HepG2 (cell line): ENCODE measurements around the gene RAD54L2. TPM values are rescaled to one million over a fixed set of nuclear protein-coding genes. Genes with fewer than 3 reads are reported as not detected.

ENCODE experiments used
- ATM ChIP-seq: fragments of 450-650 bp; IDR thresholded peaks from 2 replicates; pipeline ENCODE4 v1.7.1; 2017; ENCODE audit warnings: mild to moderate bottlenecking, borderline replicate concordance
- CC2D1A ChIP-seq: sonication (generic); formaldehyde crosslinking; IDR thresholded peaks from 2 replicates; pipeline ENCODE4 v1.8.1; 2023; ENCODE audit warnings: mild to moderate bottlenecking, missing genetic modification reagents
- CENPT ChIP-seq: sonication (generic); formaldehyde crosslinking; IDR thresholded peaks from 2 replicates; pipeline ENCODE4 v1.8.0; 2022; ENCODE audit warnings: low read depth, mild to moderate bottlenecking, moderate library complexity, missing genetic modification reagents
- FOXK2 ChIP-seq: fragments of 450-650 bp; IDR thresholded peaks from 2 replicates; pipeline ENCODE4 v1.6.1; 2016
- HES4 ChIP-seq: sonication (generic); formaldehyde crosslinking; IDR thresholded peaks from 2 replicates; pipeline ENCODE4 v1.9.0; 2021; ENCODE audit warnings: mild to moderate bottlenecking, missing genetic modification reagents, borderline replicate concordance
- KLF11 ChIP-seq: IDR thresholded peaks from 2 replicates; pipeline ENCODE4 v1.6.1; 2016; ENCODE audit warnings: missing compliant biosample characterization
- KLF16 ChIP-seq, 2 experiments: sonication (generic) in 1 of 2; formaldehyde crosslinking in 1 of 2; IDR thresholded peaks; 2 replicates each; pipeline versions ENCODE4 v1.6.1 to v1.8.0; 2016 to 2023; ENCODE audit warnings: missing genetic modification reagents in 2 of 2, missing compliant biosample characterization in 1 of 2
- MIER2 ChIP-seq: IDR thresholded peaks from 2 replicates; pipeline ENCODE4 v1.6.1; 2016; ENCODE audit warnings: missing biosample characterization, missing genetic modification reagents
- PHF21A ChIP-seq: sonication (generic); formaldehyde crosslinking; IDR thresholded peaks from 2 replicates; pipeline ENCODE4 v1.5.0; 2020; ENCODE audit warnings: mild to moderate bottlenecking, missing genetic modification reagents
- PITX1 ChIP-seq: sonication (generic); formaldehyde crosslinking; IDR thresholded peaks from 2 replicates; pipeline ENCODE4 v1.5.1; 2020; ENCODE audit warnings: mild to moderate bottlenecking, missing genetic modification reagents
- SP140L ChIP-seq: sonication (generic); formaldehyde crosslinking; IDR thresholded peaks from 2 replicates; pipeline ENCODE4 v1.4.0; 2020; ENCODE audit warnings: missing genetic modification reagents, borderline replicate concordance
- ZBTB42 ChIP-seq: sonication (generic); formaldehyde crosslinking; IDR thresholded peaks from 2 replicates; pipeline ENCODE4 v1.5.0; 2020; ENCODE audit warnings: mild to moderate bottlenecking, missing genetic modification reagents
- ZC3H13 ChIP-seq: sonication (generic); formaldehyde crosslinking; IDR thresholded peaks from 2 replicates; pipeline ENCODE4 v1.8.1; 2023; ENCODE audit warnings: mild to moderate bottlenecking, missing genetic modification reagents, moderate library complexity
- ZFP36L2 ChIP-seq: sonication (generic); formaldehyde crosslinking; IDR thresholded peaks from 2 replicates; pipeline ENCODE4 v1.4.0; 2020; ENCODE audit warnings: missing genetic modification reagents
- ZNF224 ChIP-seq: sonication (generic); formaldehyde crosslinking; IDR thresholded peaks from 2 replicates; pipeline ENCODE4 v1.5.0; 2020; ENCODE audit warnings: mild to moderate bottlenecking, missing genetic modification reagents
- ZNF562 ChIP-seq: sonication (generic); formaldehyde crosslinking; IDR thresholded peaks from 2 replicates; pipeline ENCODE4 v1.8.0; 2022; ENCODE audit warnings: missing genetic modification reagents, borderline replicate concordance
- ZNF564 ChIP-seq: sonication (generic); formaldehyde crosslinking; IDR thresholded peaks from 2 replicates; pipeline ENCODE4 v1.8.1; 2023; ENCODE audit warnings: mild to moderate bottlenecking, missing genetic modification reagents
- ZNF572 ChIP-seq: sonication (generic); formaldehyde crosslinking; IDR thresholded peaks from 2 replicates; pipeline ENCODE4 v1.5.1; 2020; ENCODE audit warnings: mild to moderate bottlenecking, missing genetic modification reagents
- polyA plus RNA-seq, 8 experiments: library from polyadenylated mRNA; depleted of rRNA in 3 of 8; stranded (reverse) in 7 of 8; unstranded in 1 of 8; fragments of >200 nt; fragmentation: Illumina TruSeq in 4 of 8; extraction: Trizol in 4 of 8; gene quantifications; 2 replicates each; pipeline versions ENCODE4 v1.2.1 to v1.2.3, GENCODE V29; 2011 to 2016; ENCODE audit warnings: low read depth in 4 of 8, missing spikeins in 1 of 8, mixed read lengths in 1 of 8; ENCODE audit not compliant: insufficient read depth in 1 of 8
- total RNA-seq, 5 experiments: library from RNA; depleted of rRNA; stranded (reverse); fragments of >200 nt; fragmentation: Illumina TruSeq; extraction: Trizol; gene quantifications; 2 replicates each; pipeline ENCODE4 v1.2.3, GENCODE V29; 2016; ENCODE audit warnings: low read depth in 1 of 5
- TF ChIP-seq, protein P1 (sequence below): sonication (generic); formaldehyde crosslinking; IDR thresholded peaks from 2 replicates; pipeline ENCODE4 v1.4.0; 2020; ENCODE audit warnings: missing genetic modification reagents
- TF ChIP-seq, protein P2 (sequence below): sonication (generic); formaldehyde crosslinking; IDR thresholded peaks from 2 replicates; pipeline ENCODE4 v1.8.0; 2022; ENCODE audit warnings: mild to moderate bottlenecking, missing genetic modification reagents, moderate library complexity
- TF ChIP-seq, protein P3 (sequence below): sonication (generic); formaldehyde crosslinking; IDR thresholded peaks from 2 replicates; pipeline ENCODE4 v1.4.0; 2020; ENCODE audit warnings: mild to moderate bottlenecking, missing genetic modification reagents

Gene RAD54L2
- total and polyA plus RNA-seq, 2 of the 13 experiments (the other 11 are each of a cell fraction or from before 2014, with no cell fraction given) = 5.5 to 14.8 TPM

DNA sequence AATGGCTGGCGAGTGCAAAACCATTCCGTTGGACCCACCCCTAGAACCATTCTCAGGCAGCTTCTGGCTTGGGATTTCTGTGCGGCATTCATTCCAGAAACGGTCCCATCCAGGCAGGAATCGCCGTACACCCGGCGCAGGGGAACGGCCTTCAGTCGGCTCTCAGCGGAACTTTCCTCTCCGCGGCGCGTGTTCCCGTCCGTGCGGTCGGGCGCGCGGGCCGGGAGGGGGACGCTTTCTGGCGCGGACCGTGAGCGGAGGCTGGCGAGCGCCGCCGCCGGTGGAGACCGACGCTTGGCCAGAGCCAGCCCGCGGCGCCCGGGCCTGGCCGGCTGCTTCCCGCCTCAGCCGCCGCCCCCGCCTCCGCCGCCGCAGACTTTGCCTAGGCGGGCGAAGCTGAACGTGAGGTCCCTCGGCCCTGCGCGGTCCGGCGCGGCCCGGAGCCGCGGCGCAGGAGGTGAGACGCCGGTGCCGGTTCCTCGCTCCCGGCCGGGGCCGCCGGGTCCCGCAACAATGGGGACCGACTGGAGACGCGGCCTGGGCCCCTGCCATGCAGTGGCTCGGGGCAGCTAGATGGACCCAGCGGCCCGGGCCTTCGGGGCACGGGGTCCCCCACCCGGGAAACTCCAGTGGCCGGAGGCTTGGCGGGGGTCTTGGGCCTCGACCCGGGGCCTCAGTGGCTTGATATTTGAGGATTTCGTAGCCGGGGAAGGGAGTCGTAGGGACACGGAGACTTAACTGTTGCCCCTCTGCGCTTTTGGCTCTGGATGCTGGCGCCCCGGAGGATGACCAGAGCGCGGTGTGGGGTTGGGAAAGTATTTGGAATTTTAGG, at the start of gene RAD54L2 (continued):
- peak; percentile 96 for TF ChIP-seq CENPT (CRISPR knock-in tag)
- TF ChIP-seq PITX1 (CRISPR knock-in tag) = peak; percentile 57
- 0 out of 2 replicates have a peak, but pooled peaks have one; percentile 80 for TF ChIP-seq ZNF572 (CRISPR knock-in tag)
- TF ChIP-seq KLF11 (CRISPR knock-in tag) = no peak
- no peak for TF ChIP-seq CC2D1A (CRISPR knock-in tag)
- TF ChIP-seq, protein P1, sequence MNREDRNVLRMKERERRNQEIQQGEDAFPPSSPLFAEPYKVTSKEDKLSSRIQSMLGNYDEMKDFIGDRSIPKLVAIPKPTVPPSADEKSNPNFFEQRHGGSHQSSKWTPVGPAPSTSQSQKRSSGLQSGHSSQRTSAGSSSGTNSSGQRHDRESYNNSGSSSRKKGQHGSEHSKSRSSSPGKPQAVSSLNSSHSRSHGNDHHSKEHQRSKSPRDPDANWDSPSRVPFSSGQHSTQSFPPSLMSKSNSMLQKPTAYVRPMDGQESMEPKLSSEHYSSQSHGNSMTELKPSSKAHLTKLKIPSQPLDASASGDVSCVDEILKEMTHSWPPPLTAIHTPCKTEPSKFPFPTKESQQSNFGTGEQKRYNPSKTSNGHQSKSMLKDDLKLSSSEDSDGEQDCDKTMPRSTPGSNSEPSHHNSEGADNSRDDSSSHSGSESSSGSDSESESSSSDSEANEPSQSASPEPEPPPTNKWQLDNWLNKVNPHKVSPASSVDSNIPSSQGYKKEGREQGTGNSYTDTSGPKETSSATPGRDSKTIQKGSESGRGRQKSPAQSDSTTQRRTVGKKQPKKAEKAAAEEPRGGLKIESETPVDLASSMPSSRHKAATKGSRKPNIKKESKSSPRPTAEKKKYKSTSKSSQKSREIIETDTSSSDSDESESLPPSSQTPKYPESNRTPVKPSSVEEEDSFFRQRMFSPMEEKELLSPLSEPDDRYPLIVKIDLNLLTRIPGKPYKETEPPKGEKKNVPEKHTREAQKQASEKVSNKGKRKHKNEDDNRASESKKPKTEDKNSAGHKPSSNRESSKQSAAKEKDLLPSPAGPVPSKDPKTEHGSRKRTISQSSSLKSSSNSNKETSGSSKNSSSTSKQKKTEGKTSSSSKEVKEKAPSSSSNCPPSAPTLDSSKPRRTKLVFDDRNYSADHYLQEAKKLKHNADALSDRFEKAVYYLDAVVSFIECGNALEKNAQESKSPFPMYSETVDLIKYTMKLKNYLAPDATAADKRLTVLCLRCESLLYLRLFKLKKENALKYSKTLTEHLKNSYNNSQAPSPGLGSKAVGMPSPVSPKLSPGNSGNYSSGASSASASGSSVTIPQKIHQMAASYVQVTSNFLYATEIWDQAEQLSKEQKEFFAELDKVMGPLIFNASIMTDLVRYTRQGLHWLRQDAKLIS = 0 out of 2 replicates have a peak, but pooled peaks have one; percentile 38
- TF ChIP-seq ZNF562 (CRISPR knock-in tag) = no peak; the same call in 1 of the 2 replicates
- TF ChIP-seq HES4 (CRISPR knock-in tag) = peak; percentile 93; the same call in 1 of the 2 replicates
- TF ChIP-seq ZFP36L2 (CRISPR knock-in tag) = 0 out of 2 replicates have a peak, but pooled peaks have one; percentile 64
- TF ChIP-seq, protein P2, sequence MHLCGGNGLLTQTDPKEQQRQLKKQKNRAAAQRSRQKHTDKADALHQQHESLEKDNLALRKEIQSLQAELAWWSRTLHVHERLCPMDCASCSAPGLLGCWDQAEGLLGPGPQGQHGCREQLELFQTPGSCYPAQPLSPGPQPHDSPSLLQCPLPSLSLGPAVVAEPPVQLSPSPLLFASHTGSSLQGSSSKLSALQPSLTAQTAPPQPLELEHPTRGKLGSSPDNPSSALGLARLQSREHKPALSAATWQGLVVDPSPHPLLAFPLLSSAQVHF (CRISPR knock-in tag) = no peak
- TF ChIP-seq ZC3H13 = peak; percentile 80; the same call in 1 of the 2 replicates
- TF ChIP-seq KLF16 (CRISPR knock-in tag; IDR thresholded peaks at IDR 0.05) = peak; percentile 48 to 96; a peak in 2 of 4 replicates
- no peak for TF ChIP-seq FOXK2
- TF ChIP-seq ATM = no peak
- TF ChIP-seq ZBTB42 (CRISPR knock-in tag) = no peak
- TF ChIP-seq ZNF224 = peak; percentile 61; the same call in 1 of the 2 replicates
- TF ChIP-seq, protein P3, sequence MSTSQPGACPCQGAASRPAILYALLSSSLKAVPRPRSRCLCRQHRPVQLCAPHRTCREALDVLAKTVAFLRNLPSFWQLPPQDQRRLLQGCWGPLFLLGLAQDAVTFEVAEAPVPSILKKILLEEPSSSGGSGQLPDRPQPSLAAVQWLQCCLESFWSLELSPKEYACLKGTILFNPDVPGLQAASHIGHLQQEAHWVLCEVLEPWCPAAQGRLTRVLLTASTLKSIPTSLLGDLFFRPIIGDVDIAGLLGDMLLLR (CRISPR knock-in tag) = no peak
- TF ChIP-seq ZNF564 (CRISPR knock-in tag) = peak; percentile 94
- TF ChIP-seq PHF21A = peak; percentile 92
- peak; percentile 85; the same call in 1 of the 2 replicates for TF ChIP-seq MIER2 (CRISPR knock-in tag)
- peak; percentile 62; the same call in 1 of the 2 replicates for TF ChIP-seq SP140L (CRISPR knock-in tag)
